Posterior cingulate gyrus (tissue), 11 donors: Measurements from ENCODE around the gene MED28.
"Not testable (repeated sequence)": the region's sequence is repeated elsewhere in the genome, so short reads cannot be mapped to it uniquely, and the experiment has no call there.

Experiments
- DNase-seq, 10 donors: peaks; one replicate each; pipeline versions ENCODE4 v3.0.0 to v3.0.0-alpha.2; 2020 to 2021; ENCODE audit warnings: mixed read lengths in 3 of 10
- intact Hi-C: fragments of 100-400 bp; cut with DNase I; formaldehyde crosslinking; loops from one replicate; pipeline ENCODE4 v1.15.1; 2023

Gene MED28

GRCh38 chr4:17659196-17659595, 44.8 kb downstream of the MED28 start:
- DNase-seq, intact Hi-C loops: not testable (repeated sequence)

DNA sequence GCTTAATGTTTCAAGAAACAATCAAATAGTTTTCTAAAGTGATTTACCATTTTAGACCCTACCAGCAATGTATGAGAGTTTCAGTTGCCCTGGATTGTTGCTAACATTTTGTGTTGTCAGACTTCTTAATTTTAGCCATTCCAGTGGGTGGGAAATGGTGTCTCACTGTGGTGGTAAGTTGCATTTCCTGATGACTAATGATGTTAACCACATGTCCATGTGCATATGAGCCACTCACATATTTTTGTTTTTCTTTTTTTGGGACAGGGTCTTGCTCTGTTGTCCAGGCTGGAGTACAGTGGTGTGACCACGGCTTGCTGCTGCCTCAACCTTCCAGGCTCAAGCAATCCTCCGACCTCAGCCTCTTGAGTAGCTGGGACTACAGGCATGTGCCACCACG, 48.3 kb downstream of the MED28 start:
- intact Hi-C loops: no loop called here
- no peak for DNase-seq

DNA sequence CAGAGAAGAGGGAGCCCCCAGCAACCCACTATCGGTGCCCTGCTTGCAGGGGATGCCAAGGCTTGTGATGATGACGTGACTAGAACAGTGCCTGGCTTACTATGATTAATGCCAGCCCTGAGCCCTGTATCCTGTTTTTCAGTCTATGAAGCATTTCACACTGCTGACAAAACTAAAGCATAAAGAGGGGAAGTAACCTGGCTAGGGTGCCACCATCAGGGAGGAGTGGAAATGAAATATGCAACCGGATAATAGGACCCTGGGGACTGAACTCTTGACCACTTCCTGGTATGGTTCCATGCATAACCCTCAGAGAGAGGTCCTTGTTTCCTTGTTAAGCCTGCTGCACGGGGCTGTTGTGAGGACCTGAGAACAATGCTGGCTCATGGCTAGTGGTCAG, 50.3 kb downstream of the MED28 start:
- DNase-seq: no peak
- intact Hi-C loops: no loop called here

DNA sequence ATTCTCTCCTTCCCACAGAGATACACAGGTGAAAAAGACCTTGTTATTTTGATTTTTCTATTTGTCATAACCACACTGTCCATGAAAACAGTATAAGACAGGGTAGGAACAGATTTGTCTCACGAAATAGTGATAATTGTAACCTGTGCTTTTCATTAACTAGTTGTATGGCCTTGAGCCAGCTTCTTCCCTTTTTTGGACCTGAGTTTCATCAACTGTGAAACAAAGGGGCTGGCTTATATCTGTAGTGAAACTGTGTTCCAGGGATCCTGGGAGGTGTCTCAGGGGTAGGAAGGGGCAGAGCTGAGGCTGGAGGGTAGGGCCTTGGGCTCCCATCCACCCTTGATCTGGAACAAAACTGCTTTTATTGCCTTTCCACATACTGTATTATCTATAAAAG, 50.9 kb downstream of the MED28 start:
- intact Hi-C loops: no loop called here

DNA sequence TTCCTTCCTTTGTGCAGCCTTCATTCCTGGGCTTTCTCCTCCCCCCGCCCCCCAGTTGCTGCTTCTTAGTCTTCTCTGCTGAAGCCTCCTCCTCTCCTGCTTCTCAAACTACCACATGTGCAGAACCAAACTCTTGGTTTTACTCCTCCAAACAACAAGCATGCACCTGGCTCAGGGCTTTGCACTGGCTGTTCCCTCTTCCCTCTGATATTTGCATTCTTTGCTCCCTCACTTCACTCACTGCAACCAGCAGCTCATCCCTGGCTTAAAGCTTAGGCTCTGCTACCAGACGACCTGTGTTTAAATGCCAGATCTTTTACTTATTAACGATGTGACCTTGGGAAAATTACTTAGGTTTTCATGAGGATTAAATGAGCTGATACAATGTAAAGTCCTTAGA, 51.4 kb downstream of the MED28 start:
- intact Hi-C loops: no loop called here

More for the DNA sequence above, 50.9 kb downstream of the MED28 start:
- DNase-seq: no peak

DNA sequence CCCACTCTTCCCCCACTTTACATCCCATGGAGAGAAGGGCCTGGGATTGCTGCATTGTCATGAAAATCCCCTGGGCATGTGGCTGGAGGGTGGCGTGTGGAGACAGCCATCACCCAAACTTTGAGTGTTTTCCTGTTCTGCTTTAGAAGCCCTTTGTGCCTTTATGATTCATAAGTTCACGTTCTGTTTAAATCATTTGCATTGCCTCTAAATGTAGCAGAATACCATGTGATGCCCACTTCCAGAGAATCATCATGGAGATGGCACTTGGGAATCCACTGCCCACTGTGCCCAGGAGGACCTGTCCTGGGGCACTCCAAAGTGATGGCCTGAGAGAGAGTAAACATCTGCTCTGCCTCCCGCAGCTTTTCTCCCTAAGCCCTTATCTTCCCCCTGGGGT, 52.8 kb downstream of the MED28 start:
- DNase-seq: no peak
- intact Hi-C loops: no loop called here

More for the DNA sequence above, 51.4 kb downstream of the MED28 start:
- no peak for DNase-seq

GRCh38 chr4:17667653-17668201, 53.3 kb downstream of the MED28 start:
- DNase-seq: no peak
- intact Hi-C loops: no loop called here

DNA sequence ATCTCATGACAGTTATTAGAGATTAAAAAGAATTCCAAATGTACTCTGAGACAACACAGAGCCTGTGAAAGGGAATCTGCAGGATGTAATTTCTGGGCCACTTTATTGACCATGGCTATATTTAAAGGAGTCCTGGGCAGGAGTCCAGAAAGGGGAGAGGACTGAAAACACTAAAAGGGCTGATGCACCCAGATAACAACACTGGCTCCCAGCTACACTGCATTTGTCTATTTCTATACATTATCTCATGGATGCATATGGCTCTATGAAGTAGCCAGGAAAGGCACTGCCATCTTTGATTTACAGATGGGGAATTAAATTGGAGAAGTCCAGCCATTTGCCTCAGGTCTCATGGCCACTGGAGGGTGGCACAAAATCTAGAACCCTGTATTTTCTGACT, 56.0 kb downstream of the MED28 start:
- intact Hi-C loops: no loop called here
- no peak for DNase-seq

DNA sequence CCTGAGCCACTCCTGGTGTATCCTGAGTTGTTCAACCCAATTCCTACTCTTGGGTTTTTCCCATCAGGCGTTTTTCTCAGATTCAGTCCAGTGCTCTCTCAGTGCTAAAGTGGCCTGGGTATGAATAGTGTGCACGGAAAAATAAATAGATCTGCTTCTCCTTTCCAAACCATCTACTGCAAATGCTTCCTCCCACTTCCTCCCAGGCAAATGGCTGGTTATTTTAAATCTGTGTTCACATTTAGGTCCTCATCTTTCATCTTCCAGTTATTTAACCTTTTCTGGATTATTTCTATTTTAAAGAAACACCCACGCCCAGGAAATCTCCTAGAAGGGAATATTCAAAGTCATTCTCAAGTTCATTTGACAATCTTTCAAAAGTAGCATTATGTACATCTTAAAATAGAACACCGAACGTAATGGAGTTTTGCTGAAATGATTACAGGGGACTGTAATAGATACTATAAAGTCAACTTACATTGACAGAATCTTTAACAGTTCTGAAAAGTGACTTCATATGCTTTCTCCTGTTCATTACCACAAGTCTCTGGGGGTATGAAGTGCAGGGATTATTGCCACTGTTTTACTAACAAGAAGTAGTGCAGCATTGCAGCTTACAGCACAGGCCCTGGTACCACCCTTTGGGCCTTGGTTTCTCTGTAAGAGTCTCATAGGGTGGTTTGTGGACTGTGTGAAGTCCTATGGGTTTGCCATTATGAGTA, 66.3 kb downstream of the MED28 start:
- intact Hi-C loops: no loop called here
- no peak for DNase-seq

DNA sequence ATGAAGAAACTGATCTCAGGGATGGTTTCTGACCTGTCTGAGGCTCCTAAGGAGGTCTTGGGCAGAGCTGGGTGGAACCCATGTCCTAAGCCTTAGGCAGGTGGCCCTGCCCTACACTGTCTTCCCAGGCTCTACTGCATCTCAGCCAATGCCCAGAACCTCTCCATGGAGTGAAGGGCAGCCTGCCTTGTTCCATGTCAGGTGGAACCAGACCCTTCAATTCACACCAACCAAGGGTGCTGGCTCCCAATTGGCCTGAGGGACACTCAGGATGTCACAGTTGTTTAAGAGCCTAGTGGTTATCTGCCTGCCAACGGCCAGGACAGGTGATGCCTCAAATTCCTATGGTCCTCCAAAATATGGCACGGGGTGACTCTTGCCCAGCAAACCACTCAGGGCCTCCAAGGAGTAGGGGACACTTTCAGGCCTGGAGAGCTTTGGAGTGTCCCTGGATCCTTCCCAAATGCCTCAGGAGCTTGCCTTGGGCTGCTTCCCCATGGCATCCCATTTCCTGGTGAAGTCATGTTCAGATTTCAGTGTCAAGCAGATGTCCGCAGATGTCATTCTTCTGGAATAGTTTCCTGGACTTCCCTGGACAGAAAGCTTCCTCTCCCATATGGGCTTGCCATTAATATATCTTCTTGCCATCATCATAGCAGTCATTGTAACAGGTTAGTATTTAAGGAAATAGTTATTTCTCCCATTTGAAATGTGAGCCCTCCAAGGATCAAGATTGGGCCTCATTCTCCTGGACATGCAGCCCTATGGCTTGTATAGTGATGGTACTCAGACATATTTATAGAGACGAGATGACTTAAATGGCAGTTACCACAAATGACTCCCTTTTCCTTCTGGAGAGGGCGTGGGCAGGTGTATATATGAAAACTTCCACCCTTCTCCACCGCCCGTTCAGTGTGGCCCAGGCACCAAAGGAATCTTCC, 67.1 kb downstream of the MED28 start:
- DNase-seq: no peak
- intact Hi-C loops: no loop called here

- intact Hi-C loops: no loop called here
- DNase-seq: no peak
Observed at GRCh38 chr4:17682222-17682566, 67.8 kb downstream of the MED28 start.
